IMR-90 (cell line): ENCODE results near the gene PTGES3L. TPM values are rescaled to one million over a fixed set of nuclear protein-coding genes. Genes with fewer than 3 reads are reported as not detected.

Experiments used
- ATAC-seq: fragments of 200-7000 bp; cut with Tn5 transposase; 2 replicates; pipeline ENCODE4 v1.9.1; 2020; ENCODE audit warnings: low read depth, mild to moderate bottlenecking, moderate library complexity
- BruUV-seq: library from RNA; stranded (reverse); fragments of 400-500 nt; replicated peaks from 2 replicates; lab custom pipeline; 2021; lab: Mats Ljungman, UMichigan
- CTCF ChIA-PET: fragments of 300-600 bp; formaldehyde crosslinking; extraction: SDS; loops from one replicate; lab custom pipeline; 2021; ENCODE audit warnings: antibody characterized with exemption; lab: Yijun Ruan, JAX
- POLR2A ChIA-PET: fragments of 300-600 bp; sonication (Branson Sonifier 250); formaldehyde crosslinking; loops from one replicate; lab custom pipeline; 2022; ENCODE audit warnings: antibody characterized with exemption; ENCODE audit not compliant: unreplicated experiment; lab: Charles Lee
- DNase-seq: peaks from one replicate; pipeline ENCODE4 v3.0.0; 2013
- H2AFZ ChIP-seq: replicated peaks from 2 replicates; pipeline ENCODE3; 2013; ENCODE audit warnings: low read length, mild to moderate bottlenecking; ENCODE audit not compliant: poor library complexity
- H2AK5ac ChIP-seq: 2 replicates; pipeline ENCODE4 v1.6.1; 2013; ENCODE audit warnings: low read depth, low read length, inconsistent platforms
- H2AK9ac ChIP-seq: replicated peaks from 2 replicates; pipeline ENCODE3; 2013; ENCODE audit warnings: mild to moderate bottlenecking, low read depth, low read length, moderate library complexity; ENCODE audit not compliant: poor library complexity
- H2BK120ac ChIP-seq: 2 replicates; pipeline ENCODE4 v1.6.1; 2013; ENCODE audit warnings: low read depth, low read length, inconsistent platforms
- H2BK15ac ChIP-seq: 3 replicates; pipeline ENCODE4 v1.6.1; 2013; ENCODE audit warnings: low read depth, low read length, inconsistent platforms
- H2BK20ac ChIP-seq: 2 replicates; pipeline ENCODE4 v1.6.1; 2013; ENCODE audit warnings: low read depth, mild to moderate bottlenecking, inconsistent platforms, low read length, moderate library complexity
- H2BK5ac ChIP-seq: 2 replicates; pipeline ENCODE4 v1.6.1; 2013; ENCODE audit warnings: mild to moderate bottlenecking, low read depth, low read length, inconsistent platforms; ENCODE audit not compliant: poor library complexity, severe bottlenecking
- H3K14ac ChIP-seq: replicated peaks from 2 replicates; pipeline ENCODE4 v1.6.1; 2013; ENCODE audit warnings: low read depth, low read length, inconsistent platforms
- H3K18ac ChIP-seq: 2 replicates; pipeline ENCODE4 v1.6.1; 2013; ENCODE audit warnings: low read depth, low read length, control low read depth
- H3K23ac ChIP-seq: 2 replicates; pipeline ENCODE4 v1.6.1; 2013; ENCODE audit warnings: low read depth, low read length, inconsistent platforms
- H3K27ac ChIP-seq: 2 replicates; pipeline ENCODE4 v1.5.1; 2013; ENCODE audit warnings: mild to moderate bottlenecking, control low read depth, low read length; ENCODE audit not compliant: insufficient read depth
- H3K27me3 ChIP-seq: 2 replicates; pipeline ENCODE4 v1.6.1; 2013; ENCODE audit warnings: low read length; ENCODE audit not compliant: control insufficient read depth, insufficient read depth
- H3K36me3 ChIP-seq: 2 replicates; pipeline ENCODE4 v1.6.1; 2013; ENCODE audit warnings: low read length, mixed read lengths; ENCODE audit not compliant: control insufficient read depth, insufficient read depth
- H3K4ac ChIP-seq: 2 replicates; pipeline ENCODE4 v1.6.1; 2013; ENCODE audit warnings: low read depth, low read length, inconsistent platforms
- H3K4me1 ChIP-seq: 2 replicates; pipeline ENCODE4 v1.6.1; 2013; ENCODE audit warnings: low read length, mixed read lengths; ENCODE audit not compliant: control insufficient read depth, insufficient read depth
- H3K4me2 ChIP-seq: 2 replicates; pipeline ENCODE4 v1.6.1; 2013; ENCODE audit warnings: low read depth, mild to moderate bottlenecking, control low read depth, low read length, moderate library complexity
- H3K4me3 ChIP-seq: 2 replicates; pipeline ENCODE4 v1.5.1; 2013; ENCODE audit warnings: low read depth, mild to moderate bottlenecking, control low read depth, low read length, moderate library complexity; ENCODE audit not compliant: insufficient read depth
- H3K56ac ChIP-seq: 2 replicates; pipeline ENCODE4 v1.6.1; 2013; ENCODE audit warnings: low read length, inconsistent platforms; ENCODE audit not compliant: insufficient read depth; ENCODE audit errors: extremely low read depth
- H3K79me1 ChIP-seq, 2 experiments: 2 replicates each; pipeline ENCODE4 v1.6.1; 2013; ENCODE audit warnings: low read length in 2 of 2, inconsistent platforms in 1 of 2, low read depth in 1 of 2
- H3K9ac ChIP-seq: 2 replicates; pipeline ENCODE4 v1.6.1; 2013; ENCODE audit warnings: low read depth, low read length, control low read depth
- H3K9me1 ChIP-seq: 2 replicates; pipeline ENCODE4 v1.6.1; 2013; ENCODE audit warnings: low read length, inconsistent platforms; ENCODE audit not compliant: insufficient read depth
- H3K9me3 ChIP-seq: 2 replicates; pipeline ENCODE4 v1.6.1; 2013; ENCODE audit warnings: low read length; ENCODE audit not compliant: control insufficient read depth, insufficient read depth
- H4K20me1 ChIP-seq: 2 replicates; pipeline ENCODE4 v1.6.1; 2013; ENCODE audit warnings: low read length, inconsistent platforms; ENCODE audit not compliant: insufficient read depth
- H4K5ac ChIP-seq: 2 replicates; pipeline ENCODE4 v1.6.1; 2013; ENCODE audit warnings: mild to moderate bottlenecking, low read depth, low read length, control low read depth
- H4K8ac ChIP-seq, 2 experiments: 2 replicates each; pipeline ENCODE4 v1.6.1; 2013; ENCODE audit warnings: low read depth in 2 of 2, low read length in 2 of 2, control low read depth in 1 of 2, inconsistent platforms in 1 of 2
- H4K91ac ChIP-seq: 2 replicates; pipeline ENCODE4 v1.6.1; 2013; ENCODE audit warnings: low read depth, low read length, inconsistent platforms; ENCODE audit not compliant: insufficient read depth
- CEBPB ChIP-seq: IDR thresholded peaks from 2 replicates; pipeline ENCODE4 v1.6.1; 2012; ENCODE audit warnings: low read depth, low read length, improper control_type of control experiment
- CTCF ChIP-seq: conservative IDR thresholded peaks from 2 replicates; pipeline ENCODE4 v1.5.1; 2012; ENCODE audit warnings: mild to moderate bottlenecking, low read depth, low read length, improper control_type of control experiment
- MAZ ChIP-seq: IDR thresholded peaks from 2 replicates; pipeline ENCODE4 v1.6.1; 2012; ENCODE audit warnings: low read depth, mild to moderate bottlenecking, low read length, improper control_type of control experiment, moderate library complexity, borderline replicate concordance
- WGBS, 2 experiments: methylation state at CpG; one replicate each; pipeline versions ENCODE4 v1.1.5 to v1.1.7; 2013; ENCODE audit warnings: missing lambda C conversion rate in 2 of 2; ENCODE audit not compliant: insufficient read length in 1 of 2; ENCODE audit errors: extremely low coverage in 2 of 2; 5-methylcytosine and 5-hydroxymethylcytosine counted together
- dilution Hi-C: fragments of 300-500 bp; cut with HindIII; formaldehyde crosslinking; loops from one replicate; pipeline ENCODE4 v1.14.3; 2018; ENCODE audit warnings: low sequenced_read_pairs; ENCODE audit not compliant: unreplicated experiment
- in situ Hi-C: fragments of 300-500 bp; cut with MboI; formaldehyde crosslinking; loops from 3 replicates; pipeline ENCODE4 v1.14.3; 2019; ENCODE audit warnings: low sequenced_read_pairs, inconsistent platforms, mixed read lengths
- intact Hi-C: fragments of 100-400 bp; cut with micrococcal nuclease; formaldehyde crosslinking; loops from 2 replicates; pipeline ENCODE4 v1.10.0; 2022
- polyA plus RNA-seq, 3 experiments: library from polyadenylated mRNA; depleted of rRNA; stranded (reverse); fragments of >200 nt; gene quantifications; 2 replicates each; pipeline ENCODE4 v1.2.3, GENCODE V29; 2012; ENCODE audit warnings: low replicate concordance in 1 of 3
- total RNA-seq: library from RNA; depleted of rRNA; stranded (reverse); fragments of >200 nt; gene quantifications from 2 replicates; pipeline ENCODE4 v1.2.3, GENCODE V29; 2012

PTGES3L gene
- total and polyA plus RNA-seq, 2 of the 4 experiments (the other 2 are of a cell fraction) = 1.4 to 2.4 TPM

- Histone ChIP-seq H3K9me1 (peaks cover 20% of the 10 kb centered on the region), H3K4ac (peak within 1 kb of the TSS; percentile 95), H2BK120ac (peak within 1 kb of the TSS; percentile 67; the same call in 1 of the 2 replicates), H4K20me1 (peaks cover 22% of the 10 kb centered on the region; the same call in 1 of the 2 replicates), H2BK20ac (no peak within 1 kb of the TSS), H2AK9ac (peak within 1 kb of the TSS; percentile 97), H2BK5ac (peak within 1 kb of the TSS; percentile 68), H3K79me1 (peaks cover 15 to 45% of the 10 kb centered on the region in 2 experiments; a peak in 3 of 4 replicates), H3K23ac (peak within 1 kb of the TSS; percentile 58; the same call in 1 of the 2 replicates), H3K4me2 (peak within 1 kb of the TSS; percentile 79), H2AFZ (peak within 1 kb of the TSS; percentile 95), H3K9ac (peak within 1 kb of the TSS; percentile 75), H3K56ac (no peak within 1 kb of the TSS), H2BK15ac (peak within 1 kb of the TSS; percentile 76; the same call in 1 of the 3 replicates), H3K27ac (peak within 1 kb of the TSS; percentile 78), H4K91ac (peak within 1 kb of the TSS; percentile 89), H4K5ac (peak within 1 kb of the TSS; percentile 61; the same call in 1 of the 2 replicates), H3K4me1 (peaks cover 12% of the 10 kb centered on the region), H3K9me3 (no peaks in the 10 kb centered on the region), H3K4me3 (peak within 1 kb of the TSS; percentile 96), H2AK5ac (peak within 1 kb of the TSS; percentile 89), H3K36me3 (peaks cover 19% of the 10 kb centered on the region), H3K14ac (peak within 1 kb of the TSS; percentile 96), H3K18ac (peak within 1 kb of the TSS; percentile 30), H3K27me3 (peaks cover 4% of the 10 kb centered on the region; the same call in 1 of the 2 replicates), H4K8ac (peak within 1 kb of the TSS; percentile 46 to 87)
- BruUV-seq = no TSS peak
- DNase-seq (peak; percentile 63), ATAC-seq (peak; percentile 76)
- TF ChIP-seq CEBPB (peak; percentile 54), CTCF (no peak), MAZ (peak; percentile 66; the same call in 1 of the 2 replicates)
- WGBS, 2 experiments = 0% methylated on average over 54 of the region's 80 CpGs; no CpG with 5 or more reads in 1 of the 2 experiments
- dilution Hi-C loops (no loop called here), in situ Hi-C loops (no loop called here), intact Hi-C loops (loop anchor here (2.0 kb wide), 1 partner anchor 15 kb away; the partner anchor contains the start of gene IFI35)
- ChIA-PET POLR2A (interaction anchor here (0.7 to 1.4 kb wide), 2 partner anchors 293 to 406 kb away, joined by 5 to 6 read pairs; no protein-coding TSS in a partner anchor), CTCF (interaction anchor here (0.8 kb wide), 1 partner anchor 91 kb away, joined by 3 read pairs; no protein-coding TSS in a partner anchor)
Measured at GRCh38 chr17:43021741-43022512, 42.0 kb upstream of the PTGES3L start, which contains the start of gene VAT1. Gene VAT1, minus strand, starts transcription at chr17:43022385. Its CDS starts 63 bp downstream, at chr17:43022322.
